Measurements from ENCODE around the gene LRRC27. TPM values are rescaled to one million over a fixed set of nuclear protein-coding genes. Genes with fewer than 3 reads are reported as not detected.

Gene LRRC27
- total and polyA plus RNA-seq, 2 of the 4 experiments (the other 2 are of a cell fraction): 3.8 to 5.3 TPM

DNA sequence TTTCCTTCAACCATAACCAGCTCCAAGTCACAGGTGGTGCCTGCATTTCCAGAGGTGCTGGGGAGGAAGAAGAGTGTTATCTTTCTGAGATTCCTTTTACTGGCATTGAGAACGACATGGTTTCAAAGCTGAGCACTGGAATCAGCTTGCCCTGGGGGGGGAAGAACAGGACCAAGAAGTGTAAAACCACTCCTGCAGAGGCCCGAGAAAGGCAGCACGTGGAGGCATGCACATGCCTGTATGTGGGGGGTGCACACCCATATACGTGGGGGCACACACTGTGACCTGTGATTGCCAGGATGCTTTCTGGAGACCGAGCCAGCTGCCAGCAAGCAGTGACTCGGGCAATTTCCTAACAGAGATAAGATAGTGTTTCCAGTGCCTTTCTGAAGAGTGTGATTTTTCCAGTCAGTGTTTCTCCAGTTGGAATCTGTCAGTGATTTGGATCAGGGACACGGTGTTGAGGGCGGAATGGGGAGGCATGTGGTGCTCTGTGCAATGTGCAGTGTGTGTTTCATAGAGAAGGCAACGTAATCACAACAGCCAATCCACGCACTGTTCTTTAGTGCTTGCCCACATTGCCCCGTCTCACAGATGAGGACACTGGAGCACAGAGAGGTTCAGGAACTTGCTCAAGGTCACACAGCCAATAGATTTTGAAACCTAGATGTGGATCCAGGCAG, 4.2 kb downstream of the LRRC27 start:
- Histone ChIP-seq H3K18ac (ENCODE audit: low read depth, low read length) (no peak overlapping the region), H2BK20ac (ENCODE audit: low read depth, low read length) (no peak overlapping the region), H3K27me3 (ENCODE audit: control insufficient read depth, insufficient read depth, low read length) (no peaks in the 10 kb centered on the region), H3K9me3 (ENCODE audit: control insufficient read depth, insufficient read depth, low read length) (no peaks in the 10 kb centered on the region), H3K4me2 (ENCODE audit: low read depth, low read length) (no peak overlapping the region), H3K27ac (ENCODE audit: insufficient read depth, low read length) (no peak overlapping the region), H2AFZ (replicated peaks; ENCODE audit: low read length, poor library complexity) (no peak overlapping the region), H4K5ac (ENCODE audit: low read depth, low read length) (no peak overlapping the region), H3K79me1 (ENCODE audit: low read depth in 1 of 2, low read length in 2 of 2) (peaks cover 0 to 12% of the 10 kb centered on the region in 2 experiments; a peak in 2 of 4 replicates), H4K91ac (ENCODE audit: insufficient read depth, low read depth, low read length) (no peak overlapping the region), H3K56ac (ENCODE audit: extremely low read depth, insufficient read depth, low read length) (no peak overlapping the region), H2BK15ac (ENCODE audit: low read depth, low read length) (no peak overlapping the region), H2BK5ac (ENCODE audit: low read depth, low read length, poor library complexity, severe bottlenecking) (no peak overlapping the region), H2BK120ac (ENCODE audit: low read depth, low read length) (no peak overlapping the region), H3K36me3 (ENCODE audit: control insufficient read depth, insufficient read depth, low read length) (peaks cover 15% of the 10 kb centered on the region), H2AK9ac (replicated peaks; ENCODE audit: low read depth, low read length, poor library complexity) (no peak overlapping the region), H3K23ac (ENCODE audit: low read depth, low read length) (no peak overlapping the region), H4K20me1 (ENCODE audit: insufficient read depth, low read length) (no peaks in the 10 kb centered on the region), H3K9me1 (ENCODE audit: insufficient read depth, low read length) (no peaks in the 10 kb centered on the region), H4K8ac (ENCODE audit: low read depth in 2 of 2, low read length in 2 of 2) (no peak overlapping the region), H3K14ac (replicated peaks; ENCODE audit: low read depth, low read length) (no peak overlapping the region), H3K4me1 (ENCODE audit: control insufficient read depth, insufficient read depth, low read length) (no peaks in the 10 kb centered on the region; the same call in 1 of the 2 replicates), H3K4ac (ENCODE audit: low read depth, low read length) (no peak overlapping the region), H2AK5ac (ENCODE audit: low read depth, low read length) (no peak overlapping the region), H3K9ac (ENCODE audit: low read depth, low read length) (0 out of 2 replicates have a peak overlapping the region, but pooled peaks have one; percentile 0), H3K4me3 (ENCODE audit: insufficient read depth, low read depth, low read length) (no peak overlapping the region)
- intact Hi-C loops (cut with micrococcal nuclease) (no loop called here), dilution Hi-C loops (cut with HindIII; ENCODE audit: low sequenced_read_pairs, unreplicated experiment) (loop anchor here (25.0 kb wide), 1 partner anchor 99 kb away; no protein-coding TSS in a partner anchor), in situ Hi-C loops (cut with MboI; ENCODE audit: low sequenced_read_pairs) (no loop called here)
- POLR2A ChIA-PET (ENCODE audit: unreplicated experiment): interaction anchor here (0.6 kb wide), 1 partner anchor 71 kb away, joined by 3 read pairs; no protein-coding TSS in a partner anchor
- WGBS, 2 experiments (ENCODE audit: extremely low coverage in 2 of 2, insufficient read length in 1 of 2): 57% methylated on average over 5 of the region's 11 CpGs; no CpG with 5 or more reads in 1 of the 2 experiments
- CTCF ChIA-PET: no interaction called here
- ATAC-seq (ENCODE audit: low read depth): no peak
- no peak for DNase-seq
- BruUV-seq (replicated peaks): no TSS peak
- no peak for TF ChIP-seq CTCF (conservative IDR thresholded peaks at IDR 0.05; ENCODE audit: low read depth, low read length)
- no peak for TF ChIP-seq CHD1 (IDR thresholded peaks at IDR 0.05; ENCODE audit: low read depth, low read length)
- no peak for TF ChIP-seq FOS (IDR thresholded peaks at IDR 0.05; ENCODE audit: low read depth, low read length)
- no peak for TF ChIP-seq BHLHE40 (IDR thresholded peaks at IDR 0.05; ENCODE audit: low read depth, low read length)
- TF ChIP-seq RCOR1 (IDR thresholded peaks at IDR 0.05; ENCODE audit: insufficient replicate concordance, low read length): no peak
- TF ChIP-seq, protein P1, sequence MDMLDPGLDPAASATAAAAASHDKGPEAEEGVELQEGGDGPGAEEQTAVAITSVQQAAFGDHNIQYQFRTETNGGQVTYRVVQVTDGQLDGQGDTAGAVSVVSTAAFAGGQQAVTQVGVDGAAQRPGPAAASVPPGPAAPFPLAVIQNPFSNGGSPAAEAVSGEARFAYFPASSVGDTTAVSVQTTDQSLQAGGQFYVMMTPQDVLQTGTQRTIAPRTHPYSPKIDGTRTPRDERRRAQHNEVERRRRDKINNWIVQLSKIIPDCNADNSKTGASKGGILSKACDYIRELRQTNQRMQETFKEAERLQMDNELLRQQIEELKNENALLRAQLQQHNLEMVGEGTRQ (IDR thresholded peaks at IDR 0.05; ENCODE audit: low read depth, low read length): no peak
- TF ChIP-seq SMC3 (IDR thresholded peaks at IDR 0.05; ENCODE audit: low read depth, low read length): no peak
- TF ChIP-seq MAFK (IDR thresholded peaks at IDR 0.05; ENCODE audit: low read depth, low read length): no peak
- no peak for TF ChIP-seq MXI1 (IDR thresholded peaks at IDR 0.05; ENCODE audit: borderline replicate concordance, low read depth, low read length)
- TF ChIP-seq POLR2A (IDR thresholded peaks at IDR 0.05; ENCODE audit: low read depth, low read length): no peak
- TF ChIP-seq CEBPB (IDR thresholded peaks at IDR 0.05; ENCODE audit: low read depth, low read length): no peak
- TF ChIP-seq NFE2L2 (IDR thresholded peaks at IDR 0.05; ENCODE audit: low read depth, low read length): no peak
- no peak for TF ChIP-seq MAZ (IDR thresholded peaks at IDR 0.05; ENCODE audit: borderline replicate concordance, low read depth, low read length)
- no peak for TF ChIP-seq RFX5 (IDR thresholded peaks at IDR 0.05; ENCODE audit: low read depth, low read length)
- no peak for TF ChIP-seq RAD21 (IDR thresholded peaks at IDR 0.05; ENCODE audit: low read length)
